ENCODE results near the gene RAB23.

The RAB23 gene

DNA sequence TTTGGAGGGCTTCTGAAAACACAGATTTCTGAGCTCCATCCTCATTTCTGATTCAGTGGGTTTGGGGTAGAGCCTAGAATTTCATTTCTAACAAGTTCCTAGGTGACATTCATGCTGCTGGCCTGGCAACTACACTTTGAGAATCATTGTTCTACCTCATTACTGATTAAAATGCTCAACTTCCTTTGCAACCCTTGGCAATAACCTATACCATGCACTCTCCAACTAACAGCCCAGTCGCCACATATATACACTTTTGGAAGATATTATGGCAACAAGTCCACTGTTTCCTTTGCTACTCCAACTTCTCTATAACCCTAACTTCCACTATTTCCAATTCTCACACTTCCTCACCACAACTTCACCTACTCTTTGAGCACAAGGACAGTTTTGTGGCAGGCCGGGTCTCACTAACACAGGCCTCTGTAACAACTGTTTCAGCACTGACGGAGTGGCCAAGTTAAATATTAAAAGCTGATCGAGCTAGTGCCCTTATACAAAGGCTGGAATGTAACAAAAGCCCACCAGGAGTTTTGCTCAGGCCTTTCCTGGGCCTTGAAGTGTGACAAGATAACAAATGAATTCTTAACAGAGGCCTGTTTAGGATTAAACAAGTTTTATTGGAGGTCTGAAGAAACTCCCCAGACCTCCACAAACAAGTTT lies 32.1 kb upstream of the RAB23 start:
- TF ChIP-seq, protein P1, sequence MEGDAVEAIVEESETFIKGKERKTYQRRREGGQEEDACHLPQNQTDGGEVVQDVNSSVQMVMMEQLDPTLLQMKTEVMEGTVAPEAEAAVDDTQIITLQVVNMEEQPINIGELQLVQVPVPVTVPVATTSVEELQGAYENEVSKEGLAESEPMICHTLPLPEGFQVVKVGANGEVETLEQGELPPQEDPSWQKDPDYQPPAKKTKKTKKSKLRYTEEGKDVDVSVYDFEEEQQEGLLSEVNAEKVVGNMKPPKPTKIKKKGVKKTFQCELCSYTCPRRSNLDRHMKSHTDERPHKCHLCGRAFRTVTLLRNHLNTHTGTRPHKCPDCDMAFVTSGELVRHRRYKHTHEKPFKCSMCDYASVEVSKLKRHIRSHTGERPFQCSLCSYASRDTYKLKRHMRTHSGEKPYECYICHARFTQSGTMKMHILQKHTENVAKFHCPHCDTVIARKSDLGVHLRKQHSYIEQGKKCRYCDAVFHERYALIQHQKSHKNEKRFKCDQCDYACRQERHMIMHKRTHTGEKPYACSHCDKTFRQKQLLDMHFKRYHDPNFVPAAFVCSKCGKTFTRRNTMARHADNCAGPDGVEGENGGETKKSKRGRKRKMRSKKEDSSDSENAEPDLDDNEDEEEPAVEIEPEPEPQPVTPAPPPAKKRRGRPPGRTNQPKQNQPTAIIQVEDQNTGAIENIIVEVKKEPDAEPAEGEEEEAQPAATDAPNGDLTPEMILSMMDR (IDR thresholded peaks at IDR 0.05; ENCODE audit: low read depth, low read length), result no peak
- no peak for DNase-seq (ENCODE audit: low read depth in 2 of 2)
- no peak overlapping the region for H3K4me3 ChIP-seq (replicated peaks in 1 of 2; ENCODE audit: low read depth in 2 of 2, low read length in 2 of 2)

- H3K4me3 ChIP-seq (replicated peaks in 1 of 2; ENCODE audit: low read depth in 2 of 2, low read length in 2 of 2), result no peak overlapping the region
- DNase-seq (ENCODE audit: low read depth in 2 of 2), result peak; percentile 43 to 56
- TF ChIP-seq, protein P1 (IDR thresholded peaks at IDR 0.05; ENCODE audit: low read depth, low read length), result no peak
Observed at GRCh38 chr6:57252975-57253374, 30.9 kb upstream of the RAB23 start.

DNA sequence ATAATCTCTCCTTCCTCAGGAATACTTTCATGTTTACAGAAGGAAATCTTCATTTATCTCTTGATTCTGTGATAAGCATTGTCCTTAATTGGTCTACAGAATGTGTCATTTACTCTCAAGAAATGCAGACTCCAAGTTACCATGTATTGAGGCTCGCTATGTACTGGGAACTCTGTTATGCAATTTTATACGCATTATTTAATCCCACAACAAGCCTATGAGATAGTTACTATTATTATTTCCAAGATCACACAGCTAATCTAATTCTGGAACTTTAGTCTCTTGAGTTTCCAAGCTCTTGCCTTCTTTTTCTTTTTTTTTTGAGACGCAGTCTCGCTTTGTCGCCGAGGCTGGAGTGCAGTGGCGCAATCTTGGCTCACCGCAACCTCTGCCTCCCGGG lies 30.0 kb upstream of the RAB23 start:
- no peak overlapping the region for H3K4me3 ChIP-seq (replicated peaks in 1 of 2; ENCODE audit: low read depth in 2 of 2, low read length in 2 of 2)
- no peak for DNase-seq (ENCODE audit: low read depth in 2 of 2)
- TF ChIP-seq, protein P1 (IDR thresholded peaks at IDR 0.05; ENCODE audit: low read depth, low read length), result no peak

DNA sequence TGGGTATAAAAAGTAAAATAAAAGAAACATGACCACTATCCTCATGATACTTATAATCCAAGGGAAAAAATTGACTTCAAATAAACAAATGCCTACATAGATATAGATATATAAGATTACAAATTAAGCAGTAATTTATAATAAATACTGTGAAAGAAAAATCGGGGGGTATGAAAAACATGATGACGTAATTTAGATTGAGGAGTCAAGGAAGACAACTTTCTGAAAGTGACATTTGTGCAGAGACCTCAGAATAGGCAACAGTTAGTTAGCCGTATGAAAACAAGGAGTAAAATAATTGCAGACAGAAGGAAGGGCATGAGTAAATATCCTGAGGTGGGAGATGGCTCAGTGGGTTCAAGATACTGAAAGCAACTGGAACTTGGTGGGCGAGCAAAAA lies 28.2 kb upstream of the RAB23 start:
- TF ChIP-seq, protein P1 (IDR thresholded peaks at IDR 0.05; ENCODE audit: low read depth, low read length), result no peak
- H3K4me3 ChIP-seq (replicated peaks in 1 of 2; ENCODE audit: low read depth in 2 of 2, low read length in 2 of 2), result no peak overlapping the region
- DNase-seq (ENCODE audit: low read depth in 2 of 2), result no peak

DNA sequence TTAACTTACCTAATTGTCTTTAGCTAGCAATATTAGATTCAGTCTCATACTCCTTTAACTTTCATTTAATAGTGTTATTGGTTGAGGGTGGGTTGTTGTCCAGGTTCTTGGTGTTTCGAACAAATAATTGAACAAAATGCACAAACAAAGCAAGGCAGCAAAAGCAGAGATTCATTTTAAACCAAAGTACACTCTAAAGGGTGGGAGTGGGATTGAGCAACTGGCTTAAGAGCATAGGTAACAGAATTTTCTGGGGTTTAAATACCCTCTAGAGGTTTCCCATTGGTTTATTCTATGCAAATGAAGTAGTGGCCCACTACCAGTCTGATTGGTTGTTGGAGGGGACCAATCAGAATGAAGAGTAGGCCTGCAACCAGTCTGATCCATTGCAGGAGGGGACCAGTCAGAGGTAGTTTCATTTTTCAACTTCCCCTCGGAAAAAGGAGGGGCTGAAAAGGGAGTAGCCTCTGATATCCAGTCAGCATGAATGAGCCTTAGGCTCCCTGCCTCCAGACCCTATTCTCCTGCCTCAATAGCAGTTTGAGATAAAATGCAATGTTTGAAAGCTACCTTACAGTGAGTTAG lies 26.3 kb upstream of the RAB23 start:
- DNase-seq (ENCODE audit: low read depth in 2 of 2), result no peak
- TF ChIP-seq, protein P1 (IDR thresholded peaks at IDR 0.05; ENCODE audit: low read depth, low read length), result no peak
- no peak overlapping the region for H3K4me3 ChIP-seq (replicated peaks in 1 of 2; ENCODE audit: low read depth in 2 of 2, low read length in 2 of 2)

GRCh38 chr6:57247603-57248002 lies 25.5 kb upstream of the RAB23 start:
- no peak overlapping the region for H3K4me3 ChIP-seq (replicated peaks in 1 of 2; ENCODE audit: low read depth in 2 of 2, low read length in 2 of 2)
- DNase-seq (ENCODE audit: low read depth in 2 of 2), result peak in 1 of 2 donors; percentile 59
- TF ChIP-seq, protein P1 (IDR thresholded peaks at IDR 0.05; ENCODE audit: low read depth, low read length), result no peak
